GM12878 (cell line): ENCODE results near the gene WNT11. TPM values are rescaled to one million over a fixed set of nuclear protein-coding genes. Genes with fewer than 3 reads are reported as not detected.

ENCODE experiments used
- ATAC-seq: fragments of 200-7000 bp; cut with Tn5 transposase; 3 replicates; pipeline ENCODE4 v1.9.1; 2020; ENCODE audit warnings: mild to moderate bottlenecking, moderate library complexity
- BruUV-seq: library from RNA; stranded (reverse); fragments of 400-500 nt; replicated peaks from 2 replicates; lab custom pipeline; 2021; lab: Mats Ljungman, UMichigan
- CTCF ChIA-PET: fragments of 300-600 bp; sonication (Branson Sonifier 250); formaldehyde crosslinking; extraction: SDS; loops from one replicate; lab custom pipeline; 2021; ENCODE audit warnings: inconsistent platforms; lab: Yijun Ruan, JAX
- POLR2A ChIA-PET: fragments of 350-600 bp; formaldehyde crosslinking; extraction: SDS; loops from one replicate; lab custom pipeline; 2021; ENCODE audit warnings: inconsistent platforms; lab: Charles Lee
- RAD21 ChIA-PET: fragments of 300-600 bp; sonication (Branson Sonifier 250); formaldehyde crosslinking; loops from one replicate; lab custom pipeline; 2023; ENCODE audit warnings: antibody characterized with exemption; ENCODE audit not compliant: unreplicated experiment; lab: Charles Lee
- SMC1A ChIA-PET: fragments of 300-600 bp; sonication (Branson Sonifier 250); formaldehyde crosslinking; loops from one replicate; lab custom pipeline; 2023; ENCODE audit not compliant: unreplicated experiment, uncharacterized antibody; lab: Charles Lee
- DNase-seq: peaks from one replicate; pipeline ENCODE4 v3.0.0-alpha.2; 2011; ENCODE audit warnings: low read depth, low spot score
- FAIRE-seq: peaks from 3 replicates; lab custom pipeline; 2011; peaks lifted over from hg19 to GRCh38; lab: Jason Lieb, UNC
- H2AFZ ChIP-seq: 2 replicates; pipeline ENCODE4 v1.6.0; 2011; ENCODE audit warnings: low read depth, low read length, control low read depth; ENCODE audit not compliant: control insufficient read depth
- H3K27ac ChIP-seq: 2 replicates; pipeline ENCODE4 v1.5.1; 2011; ENCODE audit warnings: control low read depth; ENCODE audit not compliant: control insufficient read depth, insufficient read depth
- H3K27me3 ChIP-seq, 2 experiments: replicated peaks in 1 of 2; 2 replicates each; pipeline versions ENCODE4 v1.6.0 to v1.6.1; 2011; ENCODE audit warnings: low read length in 1 of 2; ENCODE audit not compliant: control insufficient read depth in 2 of 2, insufficient read depth in 2 of 2
- H3K36me3 ChIP-seq, 2 experiments: 2 replicates each; pipeline ENCODE4 v1.5.1; 2011; ENCODE audit warnings: low read length in 1 of 2; ENCODE audit not compliant: control insufficient read depth in 2 of 2, insufficient read depth in 2 of 2
- H3K4me1 ChIP-seq: 2 replicates; pipeline ENCODE4 v1.6.1; 2011; ENCODE audit warnings: mild to moderate bottlenecking, low read length, moderate library complexity, mixed read lengths; ENCODE audit not compliant: control insufficient read depth, insufficient read depth
- H3K4me2 ChIP-seq: 2 replicates; pipeline ENCODE4 v1.6.0; 2011; ENCODE audit warnings: control low read depth; ENCODE audit not compliant: control insufficient read depth, insufficient read depth
- H3K4me3 ChIP-seq: fragments of 200-600 bp; sonication (generic); 2 replicates; pipeline ENCODE4 v1.5.1; 2016
- H3K79me2 ChIP-seq: 2 replicates; pipeline ENCODE4 v1.6.0; 2011; ENCODE audit warnings: low read length; ENCODE audit not compliant: control insufficient read depth, insufficient read depth
- H3K9ac ChIP-seq: 2 replicates; pipeline ENCODE4 v1.8.0; 2011; ENCODE audit warnings: low read length, control low read depth, mixed read lengths; ENCODE audit not compliant: control insufficient read depth, insufficient read depth
- H3K9me3 ChIP-seq: replicated peaks from 3 replicates; pipeline ENCODE4 v1.5.1; 2011; ENCODE audit warnings: mild to moderate bottlenecking, low read length; ENCODE audit not compliant: control insufficient read depth, insufficient read depth
- H4K20me1 ChIP-seq: 2 replicates; pipeline ENCODE4 v1.6.0; 2011; ENCODE audit not compliant: control insufficient read depth, insufficient read depth
- BRCA1 ChIP-seq: IDR thresholded peaks from 2 replicates; pipeline ENCODE4 v1.6.1; 2011; ENCODE audit warnings: low read depth, low read length, improper control_type of control experiment
- CBX3 ChIP-seq: fragments of 200-600 bp; sonication (generic); IDR thresholded peaks from 2 replicates; pipeline ENCODE4 v1.6.1; 2016; ENCODE audit warnings: low read depth, borderline replicate concordance
- CEBPB ChIP-seq, 2 experiments: fragments of 150-350 bp in 1 of 2; IDR thresholded peaks; 2 replicates each; pipeline ENCODE4 v1.6.1; 2012 to 2014; ENCODE audit warnings: low read depth in 2 of 2, low read length in 2 of 2, borderline replicate concordance in 1 of 2, inconsistent platforms in 1 of 2
- CREM ChIP-seq: IDR thresholded peaks from 2 replicates; pipeline ENCODE4 v1.6.1; 2014; ENCODE audit warnings: antibody characterized with exemption, low read depth
- DPF2 ChIP-seq: fragments of 450-650 bp; IDR thresholded peaks from 2 replicates; pipeline ENCODE4 v1.6.1; 2017; ENCODE audit warnings: mild to moderate bottlenecking
- ESRRA ChIP-seq: IDR thresholded peaks from 2 replicates; pipeline ENCODE4 v1.6.1; 2012; ENCODE audit warnings: mild to moderate bottlenecking, low read length, improper control_type of control experiment
- KDM1A ChIP-seq: fragments of 200-600 bp; sonication (generic); IDR thresholded peaks from 2 replicates; pipeline ENCODE4 v1.6.1; 2016; ENCODE audit warnings: borderline replicate concordance
- MTA3 ChIP-seq: IDR thresholded peaks from 2 replicates; pipeline ENCODE4 v1.6.1; 2012; ENCODE audit warnings: low read length, inconsistent platforms, borderline replicate concordance
- RAD21 ChIP-seq: IDR thresholded peaks from 2 replicates; pipeline ENCODE4 v1.6.1; 2011; ENCODE audit warnings: mild to moderate bottlenecking, low read depth, low read length, moderate library complexity; ENCODE audit not compliant: insufficient read depth
- RFX5 ChIP-seq: IDR thresholded peaks from 2 replicates; pipeline ENCODE4 v1.6.1; 2011; ENCODE audit warnings: low read depth, low read length, improper control_type of control experiment
- SUPT20H ChIP-seq: IDR thresholded peaks from 2 replicates; pipeline ENCODE4 v1.6.1; 2011; ENCODE audit warnings: low read depth, mild to moderate bottlenecking, low read length, moderate library complexity, borderline replicate concordance; ENCODE audit not compliant: control insufficient read depth
- TCF12 ChIP-seq: IDR thresholded peaks from 2 replicates; pipeline ENCODE4 v1.6.1; 2011; ENCODE audit warnings: low read depth, mild to moderate bottlenecking, low read length
- WGBS: methylation state at CpG from one replicate; pipeline ENCODE4 v1.1.6; 2016; ENCODE audit warnings: low lambda C conversion rate; ENCODE audit not compliant: insufficient replicate concordance, insufficient coverage; ENCODE audit errors: missing lambda C conversion rate; 5-methylcytosine and 5-hydroxymethylcytosine counted together
- in situ Hi-C: fragments of 300-500 bp; cut with MboI; formaldehyde crosslinking; loops from 9 replicates; pipeline ENCODE4 v1.14.3; 2018; ENCODE audit warnings: mixed read lengths
- intact Hi-C: fragments of 100-400 bp; cut with micrococcal nuclease; formaldehyde crosslinking; loops from one replicate; pipeline ENCODE4 v1.14.2; 2022; ENCODE audit not compliant: unreplicated experiment
- polyA plus RNA-seq, 11 experiments: library from polyadenylated mRNA; depleted of rRNA in 4 of 11; unstranded in 6 of 11; stranded (reverse) in 5 of 11; fragments of >200 nt; fragmentation: Nextera tagmentation in 4 of 11; fragmentation: Illumina TruSeq in 1 of 11; extraction: Ambion mirVana in 4 of 11; extraction: Trizol in 1 of 11; gene quantifications; 1 replicate in 1 of 11; 2 replicates in 10 of 11; pipeline versions ENCODE4 v1.2.1 to v1.2.3, GENCODE V29; 2011 to 2016; ENCODE audit warnings: inconsistent platforms in 2 of 11, missing spikeins in 2 of 11, low read depth in 1 of 11
- total RNA-seq, 4 experiments: library from RNA; depleted of rRNA in 3 of 4; stranded (reverse); fragments of >200 nt in 3 of 4; fragmentation: Illumina TruSeq in 1 of 4; extraction: Trizol in 1 of 4; gene quantifications; 2 replicates each; pipeline versions ENCODE4 v1.2.1 to v1.2.3, GENCODE V29; 2013 to 2021
- TF ChIP-seq, protein P1 (sequence below): IDR thresholded peaks from 2 replicates; pipeline ENCODE4 v1.6.1; 2012; ENCODE audit warnings: low read length, inconsistent platforms

The WNT11 gene
- total and polyA plus RNA-seq, 10 of the 15 experiments (the other 5 are each of a cell fraction or from before 2014, with no cell fraction given) = 0.05 to 0.19 TPM; not detected in 8

DNA sequence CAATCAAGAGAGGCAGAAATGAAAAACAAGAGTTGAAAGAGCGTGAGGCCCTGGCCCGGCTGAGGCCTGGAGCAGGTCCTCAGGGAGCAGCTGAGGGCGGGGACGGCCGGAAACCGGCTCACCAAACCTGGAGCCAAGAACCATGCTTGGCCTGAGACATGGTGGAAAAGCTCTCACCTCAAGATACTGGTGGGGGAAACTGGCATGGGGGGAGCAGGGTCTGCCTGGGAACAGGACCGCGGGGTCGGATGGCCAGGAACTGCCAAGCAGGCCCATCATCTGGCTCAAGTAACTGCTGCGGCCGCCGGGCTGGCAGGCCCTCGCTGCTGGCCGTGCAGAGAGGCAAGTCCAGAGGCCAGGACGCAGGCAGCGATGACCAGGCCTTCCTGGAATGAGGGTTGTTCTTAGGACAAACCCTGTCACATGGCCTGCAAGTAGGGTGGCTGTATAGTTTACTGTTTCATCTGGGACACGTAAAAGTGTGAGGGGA lies 18.9 kb upstream of the WNT11 start:
- ChIA-PET SMC1A (interaction anchor here (1.5 kb wide), 1 partner anchor 9 kb away, joined by 5 read pairs; no protein-coding TSS in a partner anchor), CTCF (interaction anchor here (0.8 to 1.4 kb wide), 2 partner anchors 10 to 519 kb away, joined by 3 to 4 read pairs; no protein-coding TSS in a partner anchor), POLR2A (no interaction called here)
- WGBS = 60% methylated on average over 17 of the region's 17 CpGs
- H3K4me2 ChIP-seq = no peak overlapping the region
- no peak for ATAC-seq
- H3K27me3 ChIP-seq = no peaks in the 10 kb centered on the region; a peak in 1 of 4 replicates
- no TSS peak for BruUV-seq
- no peaks in the 10 kb centered on the region for H3K36me3 ChIP-seq
- H3K79me2 ChIP-seq = no peaks in the 10 kb centered on the region
- intact Hi-C loops = no loop called here
- no peak overlapping the region for H3K9ac ChIP-seq
- H4K20me1 ChIP-seq = no peaks in the 10 kb centered on the region
- no peak overlapping the region for H3K27ac ChIP-seq
- TF ChIP-seq CEBPB (IDR thresholded peaks at IDR 0.05; ENCODE audit: borderline replicate concordance in 1 of 2, low read depth in 2 of 2, low read length in 2 of 2) (no peak), KDM1A (no peak), RFX5 (no peak), ESRRA (no peak), SUPT20H (no peak)
- TF ChIP-seq, all 136 proteins: peak for 0
- Histone ChIP-seq H3K4me3 (no peak overlapping the region), H2AFZ (no peak overlapping the region), H3K4me1 (no peaks in the 10 kb centered on the region), H3K9me3 (no peaks in the 10 kb centered on the region)
- FAIRE-seq = no peak
- RAD21 ChIA-PET = no interaction called here
- DNase-seq = no peak
- in situ Hi-C loops = no loop called here

DNA sequence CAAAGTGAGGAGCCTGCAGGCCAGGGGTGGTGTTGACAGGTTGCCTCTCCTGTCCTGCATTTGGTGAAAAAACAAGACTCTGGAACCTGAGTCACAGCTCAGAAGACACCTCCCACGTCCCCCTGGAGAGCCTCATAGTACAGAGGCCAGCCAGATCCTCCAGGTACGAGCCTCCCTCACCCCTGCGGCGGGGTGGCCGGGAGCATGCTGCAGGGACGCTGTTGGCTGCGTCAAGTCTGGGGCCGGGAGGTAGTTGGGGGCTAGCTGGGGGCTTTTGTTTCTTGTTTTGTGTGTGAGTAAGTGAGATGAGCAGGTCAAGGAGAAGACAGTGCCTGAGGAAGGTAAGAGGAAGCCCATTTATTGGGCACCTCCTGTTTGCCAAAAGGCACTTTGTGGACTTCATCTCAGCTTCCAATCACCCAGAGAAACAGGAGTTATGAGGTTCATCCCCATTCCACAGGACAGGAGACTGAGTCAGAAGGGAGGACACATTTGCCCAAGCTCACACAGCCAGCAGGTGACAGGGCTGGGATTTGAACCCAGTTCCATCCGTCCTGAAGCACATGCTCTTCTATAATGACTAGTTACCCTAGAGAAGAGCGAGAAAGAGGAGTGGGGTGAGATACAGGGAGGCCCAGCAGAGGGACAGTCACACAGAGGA lies 18.3 kb upstream of the WNT11 start:
- Histone ChIP-seq H4K20me1 (no peaks in the 10 kb centered on the region), H3K4me2 (no peak overlapping the region), H3K9ac (no peak overlapping the region), H3K9me3 (no peaks in the 10 kb centered on the region), H3K79me2 (no peaks in the 10 kb centered on the region), H3K27me3 (no peaks in the 10 kb centered on the region; a peak in 1 of 4 replicates), H2AFZ (no peak overlapping the region), H3K27ac (no peak overlapping the region), H3K36me3 (no peaks in the 10 kb centered on the region), H3K4me1 (no peaks in the 10 kb centered on the region), H3K4me3 (no peak overlapping the region)
- ChIA-PET SMC1A (interaction anchor here (1.0 to 1.1 kb wide), 2 partner anchors 10 to 29 kb away, joined by 3 to 4 read pairs; no protein-coding TSS in a partner anchor), POLR2A (interaction anchor here (0.6 kb wide), 1 partner anchor 17 kb away, joined by 3 read pairs; no protein-coding TSS in a partner anchor), RAD21 (interaction anchor here (1.0 kb wide), 1 partner anchor 16 kb away, joined by 3 read pairs; no protein-coding TSS in a partner anchor), CTCF (interaction anchor here (0.7 kb wide), 1 partner anchor 18 kb away, joined by 3 read pairs; no protein-coding TSS in a partner anchor)
- WGBS = 57% methylated on average over 10 of the region's 10 CpGs
- no peak for DNase-seq
- in situ Hi-C loops = no loop called here
- FAIRE-seq = no peak
- intact Hi-C loops = no loop called here
- ATAC-seq = no peak
- no TSS peak for BruUV-seq
- TF ChIP-seq BRCA1 (no peak), CBX3 (no peak), CREM (no peak), TCF12 (no peak), SUPT20H (no peak), MTA3 (no peak), DPF2 (no peak), RAD21 (no peak)
- TF ChIP-seq, protein P1, sequence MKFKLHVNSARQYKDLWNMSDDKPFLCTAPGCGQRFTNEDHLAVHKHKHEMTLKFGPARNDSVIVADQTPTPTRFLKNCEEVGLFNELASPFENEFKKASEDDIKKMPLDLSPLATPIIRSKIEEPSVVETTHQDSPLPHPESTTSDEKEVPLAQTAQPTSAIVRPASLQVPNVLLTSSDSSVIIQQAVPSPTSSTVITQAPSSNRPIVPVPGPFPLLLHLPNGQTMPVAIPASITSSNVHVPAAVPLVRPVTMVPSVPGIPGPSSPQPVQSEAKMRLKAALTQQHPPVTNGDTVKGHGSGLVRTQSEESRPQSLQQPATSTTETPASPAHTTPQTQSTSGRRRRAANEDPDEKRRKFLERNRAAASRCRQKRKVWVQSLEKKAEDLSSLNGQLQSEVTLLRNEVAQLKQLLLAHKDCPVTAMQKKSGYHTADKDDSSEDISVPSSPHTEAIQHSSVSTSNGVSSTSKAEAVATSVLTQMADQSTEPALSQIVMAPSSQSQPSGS = no peak
